Esophagus mucosa (tissue), 1 donor: Measurements from ENCODE around the gene FGF5. TPM values are rescaled to one million over a fixed set of nuclear protein-coding genes. Genes with fewer than 3 reads are reported as not detected.

ENCODE experiments used
- total RNA-seq: library from RNA; stranded (reverse); gene quantifications from one replicate; pipeline ENCODE4 v1.2.4, GENCODE V29; 2023
- donor health status: DM: yes; HTN: yes; CAD: no.

Gene FGF5
- total RNA-seq, 1 donor from 2014 or later, result not detected

Other genes with a start within 250 kb of the FGF5 start
- 1.8 TPM for gene ANTXR2, start 193.4 kb upstream of the FGF5 start, total RNA-seq
- 0.40 TPM for gene PRDM8, start 69.2 kb upstream of the FGF5 start, total RNA-seq
- gene CFAP299, start 69.1 kb downstream of the FGF5 start, total RNA-seq, result not detected